ENCODE results near the gene SLC17A4.

DNA sequence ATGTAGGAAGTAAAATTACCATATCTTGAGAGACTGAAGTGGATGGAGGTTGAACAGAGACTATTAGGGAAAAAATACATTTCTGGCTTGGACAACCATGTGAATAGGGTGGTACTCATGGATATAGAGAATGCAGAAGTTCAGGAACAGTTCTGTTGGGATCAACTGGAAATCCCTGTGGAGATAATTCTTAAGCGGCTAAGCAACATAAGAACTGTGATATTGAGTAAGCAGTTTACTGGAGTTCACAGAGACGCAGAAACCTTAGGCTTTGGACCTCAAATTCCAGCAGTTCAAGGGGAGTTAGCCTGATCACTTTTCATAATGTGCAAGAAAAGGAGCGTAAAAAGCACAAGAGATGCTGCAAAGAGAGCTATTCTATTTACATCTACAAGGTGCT, 23.6 kb upstream of the SLC17A4 start:
- TF ChIP-seq, protein P1, sequence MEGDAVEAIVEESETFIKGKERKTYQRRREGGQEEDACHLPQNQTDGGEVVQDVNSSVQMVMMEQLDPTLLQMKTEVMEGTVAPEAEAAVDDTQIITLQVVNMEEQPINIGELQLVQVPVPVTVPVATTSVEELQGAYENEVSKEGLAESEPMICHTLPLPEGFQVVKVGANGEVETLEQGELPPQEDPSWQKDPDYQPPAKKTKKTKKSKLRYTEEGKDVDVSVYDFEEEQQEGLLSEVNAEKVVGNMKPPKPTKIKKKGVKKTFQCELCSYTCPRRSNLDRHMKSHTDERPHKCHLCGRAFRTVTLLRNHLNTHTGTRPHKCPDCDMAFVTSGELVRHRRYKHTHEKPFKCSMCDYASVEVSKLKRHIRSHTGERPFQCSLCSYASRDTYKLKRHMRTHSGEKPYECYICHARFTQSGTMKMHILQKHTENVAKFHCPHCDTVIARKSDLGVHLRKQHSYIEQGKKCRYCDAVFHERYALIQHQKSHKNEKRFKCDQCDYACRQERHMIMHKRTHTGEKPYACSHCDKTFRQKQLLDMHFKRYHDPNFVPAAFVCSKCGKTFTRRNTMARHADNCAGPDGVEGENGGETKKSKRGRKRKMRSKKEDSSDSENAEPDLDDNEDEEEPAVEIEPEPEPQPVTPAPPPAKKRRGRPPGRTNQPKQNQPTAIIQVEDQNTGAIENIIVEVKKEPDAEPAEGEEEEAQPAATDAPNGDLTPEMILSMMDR (IDR thresholded peaks at IDR 0.05), result no peak
- TF ChIP-seq POLR2A (IDR thresholded peaks at IDR 0.05), result no peak

Measured in Peyer's patch (tissue), 4 donors.